A673 (cell line): Measurements from ENCODE around the gene PHLDA3. TPM values are rescaled to one million over a fixed set of nuclear protein-coding genes. Genes with fewer than 3 reads are reported as not detected.
"Not testable (repeated sequence)": the region's sequence is repeated elsewhere in the genome, so short reads cannot be mapped to it uniquely, and the experiment has no call there.

Source experiments
- BruUV-seq: library from RNA; stranded (reverse); fragments of 400-500 nt; replicated peaks from 2 replicates; lab custom pipeline; 2021; lab: Mats Ljungman, UMichigan
- CTCF ChIA-PET: fragments of 300-600 bp; sonication (Branson Sonifier 250); formaldehyde crosslinking; loops from one replicate; lab custom pipeline; 2022; ENCODE audit warnings: antibody characterized with exemption; lab: Charles Lee
- POLR2A ChIA-PET: fragments of 300-600 bp; sonication (Branson Sonifier 250); formaldehyde crosslinking; loops from one replicate; lab custom pipeline; 2022; ENCODE audit warnings: antibody characterized with exemption; ENCODE audit not compliant: low non-redundant PET; lab: Charles Lee
- DNase-seq: peaks from one replicate; pipeline ENCODE4 v3.0.0-alpha.2; 2015; ENCODE audit warnings: low spot score
- H3K27ac ChIP-seq: fragments of 200-600 bp; sonication (generic); 2 replicates; pipeline ENCODE4 v1.5.1; 2016; ENCODE audit warnings: mixed run types, low read depth, mild to moderate bottlenecking, mixed read lengths, antibody characterized with exemption, low read length; ENCODE audit not compliant: poor library complexity, severe bottlenecking
- H3K27me3 ChIP-seq: fragments of 200-600 bp; sonication (generic); replicated peaks from 2 replicates; pipeline ENCODE4 v1.6.1; 2017; ENCODE audit warnings: mixed run types, low read depth, mild to moderate bottlenecking, mixed read lengths, antibody characterized with exemption, low read length; ENCODE audit not compliant: insufficient read depth, poor library complexity
- H3K36me3 ChIP-seq: fragments of 200-600 bp; sonication (generic); 2 replicates; pipeline ENCODE4 v1.6.1; 2016; ENCODE audit warnings: mixed run types, mild to moderate bottlenecking, mixed read lengths, antibody characterized with exemption, low read length; ENCODE audit not compliant: insufficient read depth, poor library complexity, severe bottlenecking
- H3K4me1 ChIP-seq: fragments of 200-600 bp; sonication (generic); 2 replicates; pipeline ENCODE4 v1.6.1; 2017; ENCODE audit warnings: mixed run types, mild to moderate bottlenecking, mixed read lengths, antibody characterized with exemption, low read length; ENCODE audit not compliant: insufficient read depth, poor library complexity, severe bottlenecking
- H3K4me3 ChIP-seq: fragments of 200-600 bp; sonication (generic); 2 replicates; pipeline ENCODE4 v1.5.1; 2016; ENCODE audit warnings: low read depth, mixed run types, mild to moderate bottlenecking, mixed read lengths, low read length; ENCODE audit not compliant: poor library complexity, severe bottlenecking
- H3K9me3 ChIP-seq: fragments of 200-600 bp; sonication (generic); 2 replicates; pipeline ENCODE4 v1.6.1; 2016; ENCODE audit warnings: mixed run types, low read depth, mild to moderate bottlenecking, mixed read lengths, antibody characterized with exemption, low read length; ENCODE audit not compliant: poor library complexity, severe bottlenecking
- EZH2 ChIP-seq: fragments of 200-600 bp; sonication (generic); IDR thresholded peaks from 2 replicates; pipeline ENCODE4 v1.6.1; 2017; ENCODE audit warnings: borderline replicate concordance, low read depth, mild to moderate bottlenecking, mixed read lengths, antibody characterized with exemption, low read length; ENCODE audit not compliant: poor library complexity, severe bottlenecking
- intact Hi-C: fragments of 100-400 bp; cut with micrococcal nuclease; formaldehyde crosslinking; loops from one replicate; pipeline ENCODE4 v1.10.0; 2022; ENCODE audit not compliant: unreplicated experiment
- total RNA-seq: library from RNA; stranded (reverse); gene quantifications from 2 replicates; pipeline ENCODE4 v1.2.3, GENCODE V29; 2021
- TF ChIP-seq, protein P1 (sequence below): fragments of 300-800, 200-600 bp; sonication (generic); conservative IDR thresholded peaks from 2 replicates; pipeline ENCODE4 v1.5.1; 2017; ENCODE audit warnings: low read depth, mild to moderate bottlenecking, antibody characterized with exemption, low read length, moderate library complexity, mixed read lengths

Gene PHLDA3
- total RNA-seq, 1 experiment from 2014 or later, result 24.1 TPM

DNA sequence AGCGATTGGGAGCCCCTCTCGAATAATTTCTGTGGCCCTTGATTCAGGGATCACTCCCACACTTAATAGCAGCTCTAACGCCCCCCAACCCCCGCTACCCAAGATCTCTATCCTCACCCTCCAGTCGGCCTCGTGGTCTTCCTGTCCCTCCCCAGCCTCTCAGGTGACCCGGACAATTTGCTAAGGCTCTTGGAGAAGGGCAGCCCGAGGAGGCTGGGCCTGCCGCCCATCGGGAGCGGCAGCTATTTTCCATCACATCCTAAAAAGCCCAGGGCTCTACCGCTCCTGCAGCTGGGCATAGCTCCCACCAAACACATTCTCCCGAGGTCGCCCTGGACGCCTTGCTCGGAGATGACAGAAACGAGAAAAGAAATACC is 12.0 kb upstream of the PHLDA3 start:
- H3K36me3 ChIP-seq, result peaks cover 33% of the 10 kb centered on the region
- no peak for TF ChIP-seq EZH2
- TF ChIP-seq, protein P1, sequence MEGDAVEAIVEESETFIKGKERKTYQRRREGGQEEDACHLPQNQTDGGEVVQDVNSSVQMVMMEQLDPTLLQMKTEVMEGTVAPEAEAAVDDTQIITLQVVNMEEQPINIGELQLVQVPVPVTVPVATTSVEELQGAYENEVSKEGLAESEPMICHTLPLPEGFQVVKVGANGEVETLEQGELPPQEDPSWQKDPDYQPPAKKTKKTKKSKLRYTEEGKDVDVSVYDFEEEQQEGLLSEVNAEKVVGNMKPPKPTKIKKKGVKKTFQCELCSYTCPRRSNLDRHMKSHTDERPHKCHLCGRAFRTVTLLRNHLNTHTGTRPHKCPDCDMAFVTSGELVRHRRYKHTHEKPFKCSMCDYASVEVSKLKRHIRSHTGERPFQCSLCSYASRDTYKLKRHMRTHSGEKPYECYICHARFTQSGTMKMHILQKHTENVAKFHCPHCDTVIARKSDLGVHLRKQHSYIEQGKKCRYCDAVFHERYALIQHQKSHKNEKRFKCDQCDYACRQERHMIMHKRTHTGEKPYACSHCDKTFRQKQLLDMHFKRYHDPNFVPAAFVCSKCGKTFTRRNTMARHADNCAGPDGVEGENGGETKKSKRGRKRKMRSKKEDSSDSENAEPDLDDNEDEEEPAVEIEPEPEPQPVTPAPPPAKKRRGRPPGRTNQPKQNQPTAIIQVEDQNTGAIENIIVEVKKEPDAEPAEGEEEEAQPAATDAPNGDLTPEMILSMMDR, result no peak
- H3K9me3 ChIP-seq, result no peaks in the 10 kb centered on the region
- DNase-seq, result no peak
- intact Hi-C loops, result loop anchor here (2.0 to 5.0 kb wide), 2 partner anchors 30 to 226 kb away; no protein-coding TSS in a partner anchor
- no peaks in the 10 kb centered on the region for H3K27me3 ChIP-seq
- H3K4me1 ChIP-seq, result peaks cover 54% of the 10 kb centered on the region
- peak overlapping the region; percentile 43 for H3K4me3 ChIP-seq
- POLR2A ChIA-PET, result interaction anchor here (0.6 kb wide), 1 partner anchor 147 kb away, joined by 6 read pairs; no protein-coding TSS in a partner anchor
- no TSS peak for BruUV-seq
- CTCF ChIA-PET, result interaction anchor here (0.6 to 4.2 kb wide), 10 partner anchors 22 to 314 kb away, joined by 3 to 79 read pairs (median 6); no protein-coding TSS in a partner anchor
- peak overlapping the region; percentile 40 for H3K27ac ChIP-seq

DNA sequence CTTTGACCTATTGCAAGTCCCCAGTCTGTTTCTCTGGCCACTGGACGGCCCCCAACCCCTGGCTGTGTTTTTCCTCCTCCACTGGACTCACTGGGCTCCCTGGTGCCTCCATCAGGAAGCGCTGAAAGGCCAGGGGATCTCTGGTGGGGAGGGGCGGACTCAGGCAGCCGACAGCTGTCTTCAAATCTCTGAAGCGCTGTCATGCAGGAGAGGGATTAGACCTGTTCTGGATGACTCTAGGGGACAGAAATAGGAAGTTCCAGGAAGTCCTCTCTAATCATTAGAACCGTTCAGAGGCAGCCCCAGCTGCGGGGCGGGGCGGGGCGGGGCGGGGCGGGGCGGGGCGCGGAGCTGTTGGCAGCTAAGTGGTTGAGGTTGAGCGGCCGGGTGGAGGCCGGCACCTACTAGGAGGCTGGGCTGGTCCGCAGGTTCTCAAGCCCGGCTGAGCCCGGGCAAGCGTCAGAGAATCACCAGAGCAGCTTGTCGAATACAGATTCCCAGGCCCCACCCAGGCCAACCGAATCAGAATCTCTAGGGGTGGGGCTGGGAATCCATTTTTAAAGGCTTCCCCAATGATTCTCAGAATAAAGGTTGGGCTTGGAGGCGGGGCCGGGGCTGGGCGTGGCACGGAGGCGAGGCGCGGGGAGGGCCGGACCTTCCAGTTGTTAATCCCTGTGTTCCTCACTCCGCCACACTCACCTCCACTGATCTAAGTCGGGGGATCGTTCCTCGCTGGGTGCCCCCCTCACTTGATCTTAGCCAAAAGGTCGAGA is 11.4 kb upstream of the PHLDA3 start:
- Histone ChIP-seq H3K4me1 (peaks cover 56% of the 10 kb centered on the region), H3K9me3 (no peaks in the 10 kb centered on the region), H3K27ac (peak overlapping the region; percentile 73), H3K4me3 (peak overlapping the region; percentile 43), H3K27me3 (no peaks in the 10 kb centered on the region), H3K36me3 (peaks cover 27% of the 10 kb centered on the region)
- BruUV-seq, result no TSS peak
- intact Hi-C loops, result loop anchor here (1.0 to 5.0 kb wide), 3 partner anchors 30 to 227 kb away; no protein-coding TSS in a partner anchor
- POLR2A ChIA-PET, result interaction anchor here (0.5 to 0.6 kb wide), 2 partner anchors 28 to 147 kb away, joined by 3 to 6 read pairs; no protein-coding TSS in a partner anchor
- TF ChIP-seq, protein P1, result peak; percentile 27; the same call in 1 of the 2 replicates
- TF ChIP-seq EZH2, result no peak
- CTCF ChIA-PET, result interaction anchor here (0.6 to 4.2 kb wide), 6 partner anchors 12 to 314 kb away, joined by 3 to 79 read pairs (median 4); partner anchors contain the start of gene PHLDA3
- DNase-seq, result peak; percentile 93

DNA sequence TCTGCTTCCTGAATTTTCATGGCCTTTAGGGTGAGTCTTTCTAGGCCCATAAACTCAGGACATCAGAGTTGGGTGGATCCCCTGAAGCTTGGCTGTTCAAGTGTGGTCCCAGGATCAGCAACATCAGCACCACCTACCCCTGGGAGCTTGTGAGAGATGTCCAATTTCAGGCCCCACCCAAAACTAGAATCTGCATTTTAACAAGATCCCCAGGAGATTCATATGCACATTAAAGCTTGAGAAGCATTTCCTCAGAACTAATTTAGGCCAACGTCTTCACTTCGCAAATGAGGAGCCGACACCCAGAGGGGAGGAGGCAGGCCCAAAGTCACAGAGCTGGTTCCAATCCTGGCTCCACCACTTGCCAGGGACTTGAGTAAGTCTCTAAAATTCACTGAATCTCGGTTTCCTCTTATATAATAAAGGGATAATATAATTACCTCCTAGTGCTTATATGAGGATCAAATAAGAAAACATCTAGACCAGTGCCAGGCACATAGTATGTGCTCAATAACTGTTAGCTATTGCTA is 10.3 kb upstream of the PHLDA3 start:
- BruUV-seq, result no TSS peak
- no peaks in the 10 kb centered on the region for H3K9me3 ChIP-seq
- ChIA-PET CTCF (interaction anchor here (1.3 kb wide), 1 partner anchor 11 kb away, joined by 6 read pairs; the partner anchor contains the start of gene PHLDA3), POLR2A (no interaction called here)
- H3K36me3 ChIP-seq, result peaks cover 15% of the 10 kb centered on the region
- TF ChIP-seq, protein P1, result no peak
- TF ChIP-seq EZH2, result no peak
- intact Hi-C loops, result no loop called here
- no peak for DNase-seq
- no peak overlapping the region for H3K4me3 ChIP-seq
- no peaks in the 10 kb centered on the region for H3K27me3 ChIP-seq
- peak overlapping the region; percentile 73 for H3K27ac ChIP-seq
- peaks cover 56% of the 10 kb centered on the region for H3K4me1 ChIP-seq

DNA sequence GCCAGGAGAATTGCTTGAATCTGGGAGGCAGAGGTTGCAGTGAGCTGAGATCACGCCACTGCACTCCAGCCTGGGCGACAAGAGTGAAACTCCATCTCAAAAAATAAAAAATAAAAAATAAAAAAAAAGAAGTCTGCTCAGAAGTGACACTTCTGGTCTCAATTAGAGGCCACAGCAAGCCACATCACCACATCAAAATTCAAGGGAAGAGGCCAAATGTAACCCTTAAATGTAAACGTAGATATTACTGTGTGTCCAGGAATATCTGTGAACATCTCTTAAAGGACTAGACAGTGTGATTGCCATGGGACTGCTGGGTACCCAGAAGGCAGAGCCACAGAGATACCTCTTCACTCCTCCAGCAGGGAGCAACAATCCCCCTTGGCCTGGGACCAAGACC is 9.7 kb upstream of the PHLDA3 start:
- DNase-seq, H3K36me3 ChIP-seq, H3K27me3 ChIP-seq, H3K9me3 ChIP-seq, BruUV-seq, CTCF ChIA-PET, H3K4me3 ChIP-seq, POLR2A ChIA-PET, intact Hi-C loops: not testable (repeated sequence)
- Histone ChIP-seq H3K4me1 (peaks cover 56% of the 10 kb centered on the region), H3K27ac (peak overlapping the region; percentile 9)
